Stimulated activated CD4-positive, alpha-beta T cell treated with anti-CD3 and anti-CD28 coated beads, Interleukin-1b, Interleukin-23, amount 100 ng/mL, for 48 hours (primary cell): Measurements from ENCODE around the gene SYPL2.

Experiments used
- DNase-seq: peaks from one replicate; pipeline ENCODE4 v3.0.0-alpha.2; 2020

SYPL2 gene

DNA sequence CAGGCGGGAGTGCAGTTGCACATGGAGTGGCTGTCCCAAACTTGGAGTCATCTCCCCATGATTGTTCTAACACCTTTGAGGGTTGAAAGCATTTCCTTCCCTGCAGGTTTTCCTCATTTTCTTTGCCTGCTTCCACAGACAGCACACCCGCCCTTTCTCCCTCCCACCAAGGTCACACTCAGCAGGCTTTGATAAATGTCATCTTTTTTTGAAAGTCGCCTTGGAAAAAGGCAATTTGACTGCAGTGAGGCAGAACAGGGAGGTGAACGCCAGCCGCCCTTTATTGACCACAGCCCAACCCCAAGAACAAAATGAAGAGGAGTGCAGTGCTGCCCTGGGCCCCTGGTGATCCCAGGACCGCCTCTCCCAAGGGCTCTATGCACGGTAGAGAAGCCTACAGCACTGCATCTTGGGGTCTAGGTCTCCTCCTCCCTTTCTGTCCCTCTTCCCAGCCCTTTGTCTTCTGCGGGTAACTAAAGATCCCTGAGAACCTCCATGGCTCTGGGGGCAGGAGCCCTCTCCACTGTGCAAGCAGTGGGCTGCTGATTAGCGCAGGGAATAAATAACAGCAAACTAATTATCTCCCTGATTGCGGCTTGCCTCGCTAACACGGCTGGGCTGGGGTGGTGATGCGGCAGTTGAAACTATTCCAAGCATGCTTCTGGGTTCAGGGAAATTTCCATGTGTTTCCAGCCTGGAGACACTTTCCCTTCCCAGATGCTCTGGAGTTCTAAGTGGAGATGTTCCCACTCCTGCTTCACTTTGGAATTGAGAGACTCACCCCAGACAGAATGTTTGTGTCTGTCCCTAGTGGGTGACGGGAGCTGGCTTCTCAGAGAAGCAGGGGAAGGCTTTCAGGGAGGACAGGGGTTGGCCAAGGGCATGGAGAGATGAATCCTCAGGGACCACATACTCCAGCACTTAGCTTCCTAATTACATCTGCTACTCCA lies 54.9 kb downstream of the SYPL2 start:
- DNase-seq = no peak

DNA sequence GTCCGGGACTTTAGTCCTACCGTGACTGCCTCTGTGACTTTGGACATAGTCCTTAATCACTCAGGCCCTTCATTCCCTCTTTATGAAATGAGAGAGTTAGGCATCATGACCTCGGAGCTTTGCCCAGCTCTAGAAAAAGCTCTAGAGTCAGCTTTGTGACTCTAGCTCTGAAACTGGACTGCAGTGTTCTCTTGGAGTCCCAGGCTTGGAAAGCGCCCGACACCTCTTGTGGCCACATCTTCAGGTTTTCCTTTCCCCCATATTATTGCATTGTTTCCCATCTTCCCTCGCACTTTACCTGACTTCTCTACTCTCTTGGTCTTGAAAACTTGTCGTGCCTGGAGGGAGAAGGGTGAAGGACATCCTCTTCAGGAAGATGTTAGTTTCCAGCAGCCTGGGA lies 55.7 kb downstream of the SYPL2 start:
- no peak for DNase-seq

DNA sequence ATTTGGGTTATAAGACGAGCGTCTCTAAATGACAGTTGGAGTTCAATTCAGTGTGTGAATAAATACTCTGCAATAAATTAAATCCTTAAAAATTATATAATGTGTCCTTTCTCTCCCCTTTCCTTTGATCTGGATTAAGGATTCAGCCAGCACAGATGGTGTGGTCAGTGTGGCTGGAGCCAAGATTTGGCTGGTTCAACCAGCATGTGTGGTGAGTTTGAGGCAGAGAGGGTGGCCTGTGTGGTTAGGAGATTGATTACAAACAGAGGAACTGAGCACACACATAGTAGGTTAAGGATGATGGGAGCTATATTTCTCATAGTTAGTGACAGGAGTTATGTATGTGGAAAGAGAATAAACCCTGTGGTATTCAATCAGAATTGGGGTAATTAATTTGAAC lies 57.4 kb downstream of the SYPL2 start:
- no peak for DNase-seq

DNA sequence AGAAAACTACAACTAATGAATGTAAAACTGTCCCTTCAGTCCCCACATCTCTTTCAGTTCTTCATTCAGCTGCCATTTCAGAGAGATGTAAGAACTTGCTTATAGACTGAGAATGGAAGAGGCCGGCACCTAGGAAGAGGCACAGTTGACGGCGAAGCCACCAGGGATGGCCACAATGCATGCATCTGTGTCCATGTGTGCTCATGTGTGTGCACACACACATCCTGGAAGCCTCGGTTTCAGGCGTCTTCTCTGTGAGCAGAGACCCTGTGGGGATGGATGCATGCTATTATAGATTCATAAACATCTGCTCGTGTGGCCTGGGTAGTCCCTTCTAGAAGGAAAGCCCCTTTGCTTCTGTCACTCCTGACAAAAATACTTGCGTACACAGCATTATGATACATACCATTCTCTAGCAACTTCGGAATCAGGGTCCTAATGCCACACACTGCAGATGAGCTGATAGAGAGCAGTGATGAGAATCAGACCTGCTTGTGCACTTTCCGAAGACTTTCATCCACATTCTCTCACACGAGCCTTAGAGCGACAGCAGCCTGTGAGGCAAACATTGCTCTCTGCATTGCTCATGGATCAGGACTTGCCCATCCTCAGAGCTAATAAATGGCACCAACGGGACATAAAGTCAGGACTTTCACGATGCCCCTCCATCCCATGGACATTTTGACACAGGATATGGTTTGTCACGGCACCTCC lies 60.9 kb downstream of the SYPL2 start:
- no peak for DNase-seq

DNA sequence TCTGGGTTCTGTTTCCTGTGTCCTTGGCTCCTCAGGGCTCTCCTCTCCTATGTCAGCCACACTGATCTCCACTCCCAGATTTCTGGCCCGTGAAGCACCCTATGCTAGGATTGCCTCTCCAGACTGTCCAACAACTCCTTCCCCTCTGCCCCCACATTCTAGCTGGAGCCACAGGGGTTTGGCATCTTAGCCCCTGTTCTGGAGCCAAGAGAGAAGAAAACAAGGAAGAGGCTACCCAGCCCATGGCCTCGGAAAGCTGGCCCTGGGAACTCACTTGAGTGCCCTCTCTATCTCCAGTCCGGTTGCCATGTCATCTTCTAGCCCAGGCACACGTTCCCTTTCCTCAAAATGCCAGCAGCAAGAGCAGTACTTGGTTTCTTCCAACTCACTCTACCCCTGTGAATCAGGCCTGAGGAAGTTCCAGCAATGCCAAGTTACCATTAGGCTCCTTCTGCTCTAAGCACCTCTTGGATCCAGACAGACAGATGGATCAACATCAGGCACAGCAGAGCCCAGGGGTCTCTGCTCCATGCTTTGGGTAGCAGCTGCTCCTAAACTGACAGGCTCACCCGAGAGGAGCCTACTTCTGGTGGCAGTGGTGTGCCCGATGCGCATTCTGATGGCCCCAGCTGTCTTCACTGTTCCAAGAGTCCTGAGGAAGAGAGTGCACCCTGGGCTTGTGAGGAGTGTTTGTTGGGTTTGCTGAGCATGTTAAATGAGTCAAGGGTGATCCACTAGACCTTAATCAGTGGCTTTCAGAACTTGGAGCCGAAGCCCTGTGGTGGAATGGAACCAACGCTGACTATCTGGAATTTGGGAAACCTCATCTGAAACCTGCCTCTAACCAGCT lies 61.7 kb downstream of the SYPL2 start:
- DNase-seq = no peak

DNA sequence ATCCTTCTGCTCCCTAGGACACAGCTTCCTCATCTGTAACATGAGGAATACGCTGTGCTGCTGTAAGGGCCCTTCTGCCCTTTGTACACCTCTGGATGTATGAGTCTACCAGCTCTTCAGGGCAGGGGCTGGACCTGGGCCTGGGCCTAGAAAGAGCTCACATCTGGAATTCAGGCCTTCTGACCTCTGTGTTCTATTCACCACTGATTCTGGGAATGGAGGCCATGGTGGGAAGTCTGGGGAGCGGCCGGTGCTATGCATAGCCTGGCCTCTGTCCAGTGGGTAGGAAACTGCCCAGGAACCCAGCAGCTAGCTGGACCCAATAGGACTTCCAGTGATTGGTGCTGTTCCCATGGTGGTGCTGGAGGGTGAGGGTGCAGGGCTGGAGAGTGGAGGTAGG lies 62.4 kb downstream of the SYPL2 start:
- no peak for DNase-seq

DNA sequence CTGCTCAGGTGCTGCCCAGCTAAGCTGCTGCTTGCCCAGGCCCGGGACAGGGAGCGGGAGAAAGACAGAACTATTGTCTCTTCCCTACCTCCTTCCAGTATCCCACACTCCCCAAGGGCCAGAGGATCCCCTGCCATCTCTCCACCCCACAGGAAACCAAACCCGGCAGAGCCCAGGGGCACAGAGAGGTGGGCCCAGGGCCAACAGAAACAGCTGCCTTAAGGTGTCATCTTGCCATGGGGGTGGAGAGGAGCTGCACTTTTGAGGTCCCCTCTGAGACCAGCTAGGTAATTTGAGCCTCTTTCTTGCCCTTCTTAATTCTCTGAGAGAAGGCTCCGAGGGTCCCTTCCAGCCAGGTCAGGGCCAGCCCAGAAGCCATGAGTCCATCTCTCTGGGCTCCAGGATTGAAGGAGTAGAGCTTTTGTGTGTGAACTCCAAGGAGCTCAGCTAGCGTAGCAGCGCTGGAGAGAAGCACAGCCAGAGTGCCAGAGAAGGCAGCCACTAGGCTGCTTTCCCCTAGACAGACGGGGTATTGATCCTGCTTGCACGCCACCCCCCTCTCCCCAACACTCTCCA lies 63.6 kb downstream of the SYPL2 start:
- DNase-seq = no peak

DNA sequence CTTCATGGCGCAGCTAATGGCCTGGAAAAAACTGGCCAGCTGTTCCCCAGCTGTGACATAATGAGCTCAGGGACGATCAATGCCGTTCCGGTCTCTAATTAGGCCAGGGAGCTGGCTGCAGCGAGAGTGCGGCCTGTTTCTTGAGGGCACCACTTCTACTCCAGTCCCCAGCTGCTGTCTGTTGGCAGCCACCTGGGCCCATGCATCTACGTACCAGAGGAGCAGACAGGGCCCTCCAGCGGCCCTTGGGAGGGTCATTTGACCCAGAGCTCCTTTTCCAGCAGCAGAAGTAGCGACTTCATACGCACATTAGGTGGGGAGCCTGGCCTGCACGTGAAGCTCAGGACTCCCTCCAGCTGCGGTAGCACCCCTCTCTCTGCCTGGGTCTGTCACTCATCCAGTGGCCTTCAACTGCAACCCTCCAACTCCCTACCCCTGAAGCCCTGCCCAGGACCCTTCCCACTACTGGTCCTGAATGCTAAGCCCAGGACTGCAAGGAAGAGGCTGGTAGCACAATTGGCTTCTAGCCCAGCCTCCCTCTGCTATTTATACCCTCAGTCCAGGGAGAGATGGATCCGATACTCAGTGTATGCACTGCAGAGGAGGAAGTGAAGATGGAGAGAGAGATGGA lies 64.2 kb downstream of the SYPL2 start:
- DNase-seq = no peak

DNA sequence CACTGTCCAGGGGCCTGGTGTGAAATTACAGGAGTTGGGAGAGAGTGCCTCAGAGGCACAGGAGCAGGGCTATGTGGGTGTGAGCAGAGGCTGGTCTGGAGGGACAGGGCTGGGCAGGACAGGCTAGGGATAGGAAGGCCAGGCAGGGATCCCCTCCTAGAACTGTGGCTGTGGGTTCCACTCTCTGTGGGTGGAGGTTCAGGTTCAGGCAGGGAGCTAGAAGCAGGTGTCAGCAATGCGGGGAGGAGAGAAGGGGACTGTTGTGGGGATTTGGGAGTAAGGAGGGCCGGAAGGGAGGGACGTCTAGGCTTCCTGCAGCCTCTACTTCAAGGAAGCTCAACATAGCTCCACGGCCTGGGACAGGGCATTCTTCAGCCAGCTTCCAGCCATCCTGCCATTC lies 65.0 kb downstream of the SYPL2 start:
- DNase-seq = no peak
